Activated CD8-positive, alpha-beta memory T cell treated with anti-CD3 and anti-CD28 coated beads, Interleukin-2, amount 50 U/mL, for 24 hours (primary cell): ENCODE data around the gene CUL4B.
"Not testable (repeated sequence)": the region's sequence is repeated elsewhere in the genome, so short reads cannot be mapped to it uniquely, and the experiment has no call there.

Experiments
- DNase-seq: peaks from one replicate; pipeline ENCODE4 v3.0.0-alpha.2; 2020; ENCODE audit errors: extremely low read depth

Gene CUL4B

DNA sequence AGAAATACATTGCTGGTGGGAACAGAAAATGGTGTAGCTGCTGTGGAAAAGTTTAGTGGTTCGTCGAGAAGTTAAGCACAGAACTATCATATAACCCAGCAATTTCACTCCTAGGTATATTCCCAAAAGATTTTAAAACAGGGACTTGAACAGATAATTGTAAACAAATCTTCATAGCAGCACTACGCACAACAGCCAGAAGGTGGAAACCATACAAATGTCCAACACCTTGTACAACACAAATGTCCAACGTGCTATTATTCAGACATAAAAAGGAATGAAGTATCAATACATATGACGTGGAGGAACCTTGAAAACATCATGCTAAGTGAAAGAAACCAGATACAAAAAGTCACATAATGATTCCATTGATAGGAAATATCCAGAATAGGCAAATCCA, 37.9 kb downstream of the CUL4B start:
- DNase-seq = no peak

DNA sequence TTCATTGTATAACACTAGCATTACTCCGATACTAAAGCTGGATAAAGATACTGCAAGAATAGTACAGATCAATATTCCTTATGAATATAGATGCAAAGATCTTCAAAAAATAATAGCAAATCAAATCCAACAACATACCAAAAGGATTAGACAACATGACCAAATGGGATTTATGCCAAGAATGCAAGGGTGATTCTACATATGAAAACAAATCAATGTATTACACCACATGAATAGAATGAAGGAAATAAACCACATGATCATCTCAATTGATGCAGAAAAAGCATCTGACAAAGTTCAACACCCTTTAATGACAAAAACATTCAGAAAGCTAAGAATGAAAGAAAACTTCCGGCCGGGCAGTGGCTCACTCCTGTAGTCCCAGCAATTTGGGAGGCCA, 42.8 kb downstream of the CUL4B start:
- DNase-seq = no peak

DNA sequence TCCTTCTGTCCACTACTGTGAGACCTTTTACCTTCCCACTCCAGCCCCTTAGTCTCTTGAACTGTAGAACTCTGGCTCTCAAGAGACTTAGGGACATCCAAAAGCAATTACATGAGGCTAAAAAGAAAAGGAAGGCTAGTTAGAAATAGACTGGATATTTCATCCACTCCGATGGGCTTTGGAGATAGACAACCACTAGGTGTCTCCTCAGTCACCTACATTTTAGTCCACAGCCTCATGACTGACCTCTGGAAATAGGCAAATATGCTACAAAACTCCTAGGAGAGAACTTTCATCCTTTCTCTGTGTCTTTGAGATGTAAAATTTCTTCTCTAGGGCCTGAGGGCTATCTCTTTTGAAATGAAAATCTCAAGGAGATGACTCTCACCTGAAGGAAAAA, 46.5 kb downstream of the CUL4B start:
- DNase-seq = no peak

DNA sequence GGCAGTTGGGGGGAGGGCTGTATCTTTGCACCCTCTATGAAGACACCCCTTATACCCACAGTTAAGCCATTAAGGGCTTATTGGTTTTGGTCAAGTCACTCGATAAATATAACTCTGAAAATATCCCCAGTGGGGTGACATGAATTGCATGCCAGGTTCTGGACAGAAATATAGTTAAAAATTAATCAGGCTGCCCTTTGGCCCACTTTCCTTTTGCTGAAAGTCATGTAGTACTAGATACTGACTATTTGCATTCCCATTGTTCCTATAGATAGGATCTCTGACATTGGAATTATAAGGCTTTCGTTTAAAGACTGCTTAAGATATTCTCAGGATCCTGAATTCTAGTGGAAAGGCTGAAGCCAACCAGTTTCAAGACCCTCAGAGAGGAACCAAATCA, 48.1 kb downstream of the CUL4B start:
- no peak for DNase-seq

DNA sequence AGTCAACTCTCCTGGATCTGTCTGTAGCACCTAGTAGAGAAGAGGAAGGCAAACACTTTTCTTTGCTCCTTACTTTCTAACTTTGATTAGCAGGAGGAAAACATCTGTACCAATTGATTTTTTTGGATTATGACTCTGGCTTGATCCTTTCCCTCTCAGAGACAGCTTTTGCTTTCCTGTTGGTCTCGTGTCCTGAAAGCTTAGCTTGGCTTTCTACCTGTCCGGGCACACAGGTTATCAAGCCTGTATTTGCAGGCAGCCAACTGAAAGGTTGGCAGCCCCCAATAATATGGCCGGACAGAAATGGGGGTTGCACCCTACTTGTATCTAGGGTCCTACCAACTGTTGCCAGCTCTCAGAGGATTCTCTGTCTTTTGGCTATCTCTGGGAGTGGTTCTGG, 48.5 kb downstream of the CUL4B start:
- no peak for DNase-seq

DNA sequence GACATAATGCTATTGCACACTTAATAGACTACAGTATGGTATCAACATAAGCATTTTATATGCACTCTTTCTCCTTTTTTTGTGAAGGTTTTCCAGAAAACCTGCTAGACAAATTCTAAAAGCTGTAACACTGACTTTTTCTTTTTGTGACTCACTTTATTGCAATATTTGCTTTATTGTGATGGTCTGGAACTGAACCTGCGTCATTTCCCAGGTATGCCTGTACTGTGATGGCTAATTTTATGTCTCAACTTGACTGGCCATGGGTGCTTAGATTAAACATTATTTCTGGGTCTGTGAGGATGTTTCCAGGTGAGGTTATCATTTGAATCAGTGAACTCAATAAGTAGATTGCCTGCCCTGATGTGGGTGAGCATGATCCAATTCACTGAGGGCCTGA, 56.2 kb downstream of the CUL4B start:
- no peak for DNase-seq

DNA sequence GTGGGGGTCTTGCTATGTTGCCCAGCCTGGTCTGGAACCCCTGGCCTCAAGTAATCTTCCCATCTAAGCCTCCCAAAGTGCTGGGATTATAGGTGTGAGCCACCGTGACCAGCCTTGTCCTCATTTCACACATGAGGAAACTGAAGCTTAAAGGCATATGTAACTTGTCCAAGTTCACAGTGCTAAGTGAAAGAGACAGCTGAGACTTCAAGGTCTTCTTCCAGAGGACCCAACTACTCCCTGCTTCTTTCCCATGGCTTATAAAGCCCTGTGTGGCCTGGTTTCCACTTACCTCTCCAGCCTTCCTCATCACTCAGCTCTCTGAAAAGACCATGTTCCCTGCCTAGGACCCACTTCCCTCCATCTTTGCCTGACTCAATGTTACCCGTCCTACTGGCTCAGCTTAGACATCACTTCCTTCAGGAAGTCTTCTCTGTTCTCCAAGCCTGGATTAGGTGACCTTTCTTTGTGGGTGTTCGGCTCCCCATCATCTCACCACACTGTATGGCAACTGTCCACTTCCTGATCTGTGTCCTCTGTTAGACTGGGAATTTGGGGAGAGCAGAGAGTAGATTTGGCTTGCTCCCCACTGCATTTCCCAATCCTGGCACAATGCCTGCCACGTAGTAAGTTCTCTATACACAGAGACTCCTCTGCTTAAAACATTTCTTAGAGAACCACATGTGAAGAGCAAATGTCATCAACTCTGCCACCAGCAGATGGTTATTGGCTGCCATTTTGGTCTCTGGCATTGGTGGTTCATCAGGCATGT, 61.3 kb downstream of the CUL4B start:
- DNase-seq = no peak

DNA sequence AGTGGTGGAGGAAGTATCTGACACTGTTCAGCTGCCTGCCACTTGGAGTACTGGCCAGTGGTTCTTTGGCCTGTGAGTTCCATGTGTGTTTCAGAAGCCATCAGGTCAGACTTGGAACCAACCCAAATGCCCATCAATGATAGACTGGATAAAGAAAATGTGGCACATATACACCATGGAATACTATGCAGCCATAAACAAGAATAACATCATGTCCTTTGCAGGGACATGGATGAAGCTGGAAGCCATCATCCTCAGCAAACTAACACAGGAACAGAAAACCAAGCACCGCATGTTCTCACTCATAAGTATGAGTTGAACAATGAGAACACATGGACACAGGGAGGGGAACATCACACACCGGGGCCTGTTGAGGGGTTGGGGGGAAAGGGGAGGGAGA, 70.6 kb downstream of the CUL4B start:
- DNase-seq = not testable (repeated sequence)

DNA sequence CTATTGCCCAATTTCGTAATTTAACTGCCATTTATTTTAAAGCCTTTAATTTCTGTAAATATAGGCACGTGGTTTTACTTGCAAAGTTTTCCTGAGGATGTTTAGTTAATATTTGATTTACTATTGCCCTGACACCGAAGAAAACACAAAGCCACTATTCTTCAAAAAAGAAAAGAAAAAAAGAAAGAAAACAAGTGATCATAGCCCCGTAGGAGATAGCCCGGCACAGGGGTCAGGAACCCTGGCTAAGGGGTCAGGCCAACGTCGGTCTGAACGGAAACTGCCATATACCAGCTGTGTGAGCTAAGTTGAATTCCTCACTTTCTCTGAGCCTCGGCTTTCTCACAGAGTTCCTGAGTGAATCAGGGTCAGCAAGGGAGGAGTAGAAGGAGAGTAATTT, 74.0 kb downstream of the CUL4B start:
- DNase-seq = no peak

DNA sequence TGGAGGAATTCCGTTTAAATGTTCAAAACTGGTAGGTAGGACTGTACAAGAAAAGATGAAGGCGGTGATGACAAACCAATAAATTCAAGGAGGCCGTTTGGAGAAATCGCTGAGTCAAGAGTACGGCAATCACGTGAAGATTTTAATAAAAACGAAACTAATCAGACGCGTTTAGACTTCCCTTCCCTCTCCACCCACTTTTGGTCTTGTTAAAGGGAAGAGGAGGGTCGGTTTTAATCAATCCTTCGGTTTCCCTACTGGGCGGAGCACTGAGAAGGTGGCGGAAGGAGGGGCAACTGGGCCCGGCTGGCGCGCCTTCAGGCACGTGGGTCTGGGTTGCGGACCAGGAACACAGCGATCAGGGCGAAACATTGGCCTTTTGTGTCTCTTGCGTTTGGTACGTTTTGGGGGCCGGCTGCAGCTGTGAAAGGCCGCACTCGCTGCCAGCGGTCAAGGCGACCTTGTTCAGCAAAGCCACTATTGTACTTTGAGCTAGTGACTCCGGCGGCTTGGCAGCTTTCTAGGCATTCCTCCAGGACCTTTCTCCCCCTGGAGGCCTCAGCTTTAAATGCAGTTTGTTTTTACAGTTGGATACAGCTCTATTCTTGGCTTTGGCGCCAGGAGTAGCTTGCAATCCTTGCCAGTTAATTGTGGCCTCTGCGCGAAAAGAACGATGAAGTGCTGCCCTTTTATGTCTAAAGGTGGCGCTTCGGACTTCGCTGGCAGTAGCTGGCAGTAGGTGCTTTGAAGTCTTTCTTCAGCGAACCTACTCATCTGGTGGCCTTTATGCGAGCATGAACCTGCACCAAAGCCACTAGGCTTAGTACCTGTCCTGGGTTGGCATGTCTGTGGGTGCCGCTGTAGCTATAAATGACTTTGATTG, 74.9 kb downstream of the CUL4B start:
- peak; percentile 18 for DNase-seq

DNA sequence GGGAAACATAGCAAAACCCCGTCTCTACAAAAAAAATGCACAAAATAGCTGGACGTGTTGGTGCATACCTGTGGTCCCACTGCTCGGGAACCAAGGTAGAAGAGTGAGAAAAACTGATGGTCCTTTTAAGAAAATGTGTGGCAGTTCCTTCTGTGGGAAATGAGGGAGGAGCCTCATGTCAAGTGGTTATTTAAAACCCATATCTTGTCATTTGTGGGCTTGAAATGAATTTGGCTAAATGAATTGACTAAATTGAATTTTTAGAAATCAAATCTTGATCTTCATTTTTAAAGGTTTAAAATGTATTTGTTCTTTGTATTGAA, 75.5 kb downstream of the CUL4B start:
- DNase-seq = no peak

DNA sequence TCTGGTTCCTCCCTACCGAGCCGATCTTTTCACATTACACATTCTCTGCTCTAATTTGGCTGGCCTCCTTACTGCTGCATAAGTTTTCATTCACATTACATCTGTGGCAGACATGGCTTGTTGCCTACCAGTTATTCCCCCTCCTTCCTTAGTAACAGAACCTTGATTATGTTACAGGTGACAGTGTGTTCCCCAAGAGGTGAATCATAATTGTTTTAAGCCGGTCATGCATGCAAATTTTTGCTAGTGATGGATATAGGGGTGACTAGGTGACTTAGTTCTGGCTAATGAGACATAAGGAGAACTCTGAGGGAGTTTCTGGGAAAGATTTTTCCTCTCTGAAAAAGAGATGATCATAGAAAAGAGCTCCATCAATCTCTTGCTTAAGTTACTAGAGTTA, 83.3 kb downstream of the CUL4B start:
- no peak for DNase-seq

DNA sequence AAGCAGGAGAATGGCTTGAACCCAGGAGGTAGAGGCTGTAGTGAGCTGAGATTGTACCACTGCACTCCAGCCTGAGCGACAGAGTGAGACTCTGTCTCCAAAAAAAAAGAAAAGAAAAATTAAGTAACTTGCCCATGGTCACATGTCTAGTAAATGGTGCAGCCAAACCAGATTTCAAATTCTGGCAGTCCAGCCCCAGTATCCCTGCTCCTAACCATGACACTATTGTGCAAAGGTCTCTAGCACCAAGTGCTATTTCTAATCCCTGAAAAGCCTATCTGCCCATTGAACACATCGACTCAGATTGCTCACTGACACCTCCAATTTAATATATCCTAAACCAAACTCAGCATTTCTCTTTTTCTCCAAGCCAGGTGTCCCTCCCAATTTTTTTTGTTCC, 84.0 kb downstream of the CUL4B start:
- DNase-seq = no peak

DNA sequence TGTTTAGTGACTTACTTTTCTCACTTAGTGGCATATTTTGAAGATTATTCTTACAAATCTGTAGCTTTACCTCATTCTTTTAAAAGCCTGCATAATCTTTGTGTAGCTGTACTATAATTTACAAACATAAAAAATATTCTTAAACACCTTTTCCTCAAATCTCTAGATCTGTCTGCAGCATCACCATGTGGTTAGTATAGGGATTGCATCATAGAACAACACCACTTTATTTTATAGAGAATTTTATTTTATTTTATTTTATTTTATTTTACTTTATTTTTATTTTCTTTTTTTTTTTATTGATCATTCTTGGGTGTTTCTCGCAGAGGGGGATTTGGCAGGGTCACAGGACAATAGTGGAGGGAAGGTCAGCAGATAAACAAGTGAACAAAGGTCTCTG, 85.3 kb downstream of the CUL4B start:
- not testable (repeated sequence) for DNase-seq
